ENCODE data around the gene UNC119.

GRCh38 chr17:28499364-28499664, 53.1 kb downstream of the UNC119 start:
- TF ChIP-seq CTCF (IDR thresholded peaks at IDR 0.05; ENCODE audit: low read depth, low read length, missing input control) (no peak), YY1 (IDR thresholded peaks at IDR 0.05) (no peak), EGR1 (IDR thresholded peaks at IDR 0.05; ENCODE audit: low read depth in 2 of 2) (no peak), RAD21 (IDR thresholded peaks at IDR 0.05) (no peak), REST (IDR thresholded peaks at IDR 0.05) (no peak), SP1 (IDR thresholded peaks at IDR 0.05) (no peak), TAF1 (conservative IDR thresholded peaks at IDR 0.05) (no peak), MAX (IDR thresholded peaks at IDR 0.05) (no peak), ATF3 (IDR thresholded peaks at IDR 0.05) (no peak), JUND (IDR thresholded peaks at IDR 0.05) (no peak), GABPA (IDR thresholded peaks at IDR 0.05 in 1 of 2, conservative IDR thresholded peaks at IDR 0.05 in 1 of 2) (no peak)
